GM21367 (cell line): ENCODE results near the gene SPATA6.
"Not testable (repeated sequence)": the region's sequence is repeated elsewhere in the genome, so short reads cannot be mapped to it uniquely, and the experiment has no call there.

Source experiments
- ATAC-seq: cut with Tn5 transposase; IDR thresholded peaks from one replicate; pipeline ENCODE4 v1.9.1; 2021; ENCODE audit not compliant: unreplicated experiment

SPATA6 gene

GRCh38 chr1:48371598-48371997 is 100.4 kb downstream of the SPATA6 start:
- ATAC-seq, result no peak

- ATAC-seq, result no peak
These were observed 109.1 kb downstream of the SPATA6 start for GRCh38 chr1:48362901-48363300.

GRCh38 chr1:48356901-48357300 is 115.1 kb downstream of the SPATA6 start:
- ATAC-seq, result no peak

GRCh38 chr1:48344373-48344772 is 127.6 kb downstream of the SPATA6 start:
- ATAC-seq, result no peak

DNA sequence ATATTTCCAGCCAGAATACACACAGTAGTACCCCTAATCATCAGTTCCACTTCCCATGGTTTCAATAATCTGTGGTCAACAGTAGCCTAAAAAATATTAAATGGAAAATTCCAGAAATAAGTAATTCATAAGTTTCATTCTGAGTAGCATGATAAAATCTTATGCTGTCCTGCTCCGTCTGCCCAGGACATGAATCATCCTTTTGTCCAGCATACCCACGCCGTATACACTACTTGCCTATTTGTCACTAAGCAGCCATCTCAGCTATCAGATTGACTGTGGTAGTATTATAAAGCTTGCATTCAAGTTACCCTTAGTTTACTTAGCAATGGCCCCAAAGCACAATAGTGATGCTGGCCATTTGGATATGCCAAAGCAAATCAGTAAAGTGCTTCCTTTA is 130.8 kb downstream of the SPATA6 start:
- ATAC-seq, result no peak

DNA sequence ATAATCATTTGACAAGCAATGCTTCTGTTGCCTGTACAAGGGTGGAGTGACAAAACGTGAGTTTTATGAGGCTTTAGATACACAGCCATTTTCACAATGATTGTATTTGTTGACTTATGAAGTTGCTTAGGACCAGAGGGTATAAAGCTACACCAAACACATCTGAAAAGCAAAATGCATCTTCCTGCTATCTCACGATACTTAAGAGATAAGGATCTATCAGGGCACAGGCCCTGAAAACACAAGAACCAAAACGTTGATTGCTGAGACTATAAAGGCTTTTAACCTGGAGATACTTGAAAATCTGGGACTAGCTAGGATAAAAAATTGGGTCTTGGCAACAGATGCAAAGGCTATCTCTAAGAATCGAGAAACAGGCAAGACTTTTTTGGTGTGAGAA is 133.7 kb downstream of the SPATA6 start:
- ATAC-seq, result no peak

DNA sequence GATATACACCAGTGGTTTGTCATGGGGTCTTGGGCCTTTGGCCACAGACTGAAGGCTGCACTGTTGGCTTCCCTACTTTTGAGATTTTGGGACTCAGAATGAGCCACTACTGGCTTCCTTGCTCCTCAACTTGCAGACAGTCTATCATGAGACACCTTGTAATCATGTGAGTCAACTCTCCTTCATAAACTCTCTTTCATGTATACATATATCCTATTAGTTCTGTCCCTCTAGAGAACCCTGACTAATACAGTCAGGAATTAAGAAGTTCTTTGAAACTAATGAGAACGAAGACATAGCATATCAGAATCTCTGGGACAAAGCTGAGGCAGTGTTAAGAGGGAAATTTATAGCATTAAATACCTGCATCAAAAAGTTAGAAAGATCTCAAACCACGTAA is 138.7 kb downstream of the SPATA6 start:
- no peak for ATAC-seq

DNA sequence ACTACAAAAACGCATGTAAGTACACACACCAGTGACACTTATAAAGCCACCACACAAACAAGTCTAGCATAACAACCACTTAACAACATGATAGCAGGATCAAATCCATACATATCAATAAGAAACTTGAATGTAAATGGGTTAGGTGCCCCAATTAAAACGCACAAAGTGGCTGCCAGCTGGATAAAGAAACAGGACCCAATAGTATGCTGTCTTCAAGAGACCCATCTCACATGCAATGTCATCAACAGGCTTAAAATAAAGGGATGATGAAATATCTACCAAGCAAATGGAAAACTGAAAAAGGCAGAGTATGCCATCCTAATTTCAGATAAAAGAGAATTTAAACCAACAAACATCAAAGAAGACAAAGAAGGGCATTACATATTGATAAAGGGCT is 139.9 kb downstream of the SPATA6 start:
- no peak for ATAC-seq

DNA sequence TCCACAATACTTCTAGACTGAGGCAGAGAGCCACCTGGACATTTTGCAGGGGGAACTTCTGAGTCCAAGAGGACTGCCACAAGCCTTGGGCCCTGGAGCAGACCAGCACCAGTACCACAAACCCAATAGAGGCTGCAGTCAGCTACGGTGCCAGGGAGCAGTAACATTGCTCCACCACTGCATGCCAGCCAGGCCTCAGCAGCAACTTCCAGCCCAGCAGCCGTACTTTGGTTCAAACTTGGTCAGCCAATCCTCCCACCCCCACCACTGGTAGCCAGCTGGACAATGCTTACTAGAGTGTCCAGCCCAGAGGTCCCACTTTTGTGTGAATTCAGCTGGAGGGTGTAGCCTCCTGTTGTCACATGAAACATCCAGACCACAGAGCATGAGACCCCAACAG is 142.1 kb downstream of the SPATA6 start:
- no peak for ATAC-seq

DNA sequence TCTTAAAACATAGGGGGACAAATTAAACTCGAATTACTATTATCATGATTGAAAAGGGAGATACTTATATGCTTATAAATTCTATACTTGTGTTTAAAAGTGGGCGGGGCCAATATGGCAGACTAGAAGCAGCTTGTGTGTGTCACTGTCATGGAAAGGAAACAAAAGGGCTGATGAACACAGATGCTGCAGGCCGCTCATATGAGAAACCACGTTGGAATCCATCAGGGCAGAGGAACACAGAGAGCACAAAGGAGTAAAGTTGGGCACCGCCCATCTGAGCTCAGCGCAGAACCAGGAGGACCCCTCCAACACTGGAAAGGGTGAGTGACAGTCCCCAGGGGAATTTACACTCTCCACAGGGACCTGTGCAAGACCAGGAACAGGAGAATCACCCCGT is 142.5 kb downstream of the SPATA6 start:
- ATAC-seq, result no peak

GRCh38 chr1:48311829-48312228 is 160.2 kb downstream of the SPATA6 start:
- ATAC-seq, result not testable (repeated sequence)

GRCh38 chr1:48309564-48310082 is 162.4 kb downstream of the SPATA6 start:
- no peak for ATAC-seq

DNA sequence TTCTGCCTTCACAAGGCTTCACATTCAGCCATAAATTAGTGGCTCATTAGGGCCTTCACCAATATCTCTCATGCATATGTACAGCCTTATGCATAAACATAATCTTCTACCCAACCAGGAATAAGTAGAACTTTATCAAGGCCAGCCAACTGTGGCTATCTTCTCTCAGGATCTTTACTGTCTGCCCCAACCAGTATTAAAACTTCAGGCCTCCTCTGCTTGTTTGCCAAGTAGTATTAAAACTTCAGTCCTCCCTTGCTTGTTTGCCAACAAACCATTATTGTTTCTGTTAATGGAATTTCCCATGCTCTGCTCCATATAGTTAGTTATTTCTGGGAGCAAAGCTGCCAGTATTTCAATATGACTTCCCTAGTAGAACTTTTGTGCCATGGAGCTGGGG is 169.4 kb downstream of the SPATA6 start:
- ATAC-seq, result no peak

DNA sequence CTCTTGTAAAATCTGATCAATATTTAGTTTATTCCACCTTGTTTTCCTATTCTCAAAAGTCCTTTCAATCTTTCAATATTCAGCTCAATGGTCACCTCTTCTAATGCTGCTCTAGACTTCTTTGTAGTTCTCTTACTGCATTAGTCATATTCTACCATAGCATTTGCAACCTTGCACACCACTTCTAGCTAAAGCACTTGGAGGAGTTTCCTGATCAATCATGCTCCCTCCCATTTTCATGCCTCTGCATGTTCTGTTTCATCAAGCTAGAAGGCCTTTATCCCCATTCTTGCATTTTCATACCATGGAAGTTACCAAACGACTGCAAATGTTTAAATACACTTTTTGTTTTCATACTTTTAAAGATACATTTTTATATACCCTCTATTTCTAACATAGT is 177.3 kb downstream of the SPATA6 start:
- ATAC-seq, result no peak

DNA sequence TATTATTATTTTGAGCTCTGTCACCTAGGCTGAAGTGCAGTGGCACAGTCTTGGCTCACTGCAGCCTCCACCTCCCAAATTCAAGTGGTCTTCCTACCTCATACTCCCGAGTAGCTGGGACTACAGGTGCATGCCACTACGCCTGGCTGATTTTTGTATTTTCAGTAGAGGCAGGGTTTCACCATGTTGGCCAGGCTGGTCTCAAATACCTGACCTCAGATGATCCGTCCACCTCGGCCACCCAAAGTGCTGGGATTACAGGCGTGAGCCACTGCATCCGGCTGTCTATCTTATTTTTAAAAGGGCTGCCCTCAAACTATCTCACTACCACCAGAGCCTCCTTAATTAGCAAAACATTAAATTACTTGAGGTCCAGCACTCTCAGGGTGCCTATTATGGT is 177.9 kb downstream of the SPATA6 start:
- ATAC-seq, result not testable (repeated sequence)

- ATAC-seq, result no peak
These were observed 179.3 kb downstream of the SPATA6 start for GRCh38 chr1:48292706-48293105.

- ATAC-seq, result no peak
These were observed 180.6 kb downstream of the SPATA6 start for GRCh38 chr1:48291421-48291820.

DNA sequence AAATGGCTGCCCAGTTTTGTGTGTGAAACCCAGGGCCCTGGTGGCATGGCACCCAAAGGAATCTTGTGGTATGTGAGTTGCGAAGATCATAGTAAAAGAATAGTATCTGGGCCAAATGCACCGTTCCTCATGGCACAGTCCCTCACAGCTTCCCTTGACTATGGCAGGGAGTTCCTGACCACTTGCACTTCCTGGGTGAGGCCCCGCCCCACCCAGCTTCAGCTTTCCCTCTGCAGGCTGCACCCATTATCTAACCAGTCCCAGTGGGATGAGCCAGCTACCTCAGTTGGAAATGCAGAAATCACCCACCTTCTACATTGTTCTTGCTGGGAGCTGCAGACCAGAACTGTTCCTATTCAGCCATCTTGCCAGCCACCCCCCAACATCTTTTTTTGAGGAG is 186.5 kb downstream of the SPATA6 start:
- no peak for ATAC-seq

GRCh38 chr1:48284696-48285420 is 187.1 kb downstream of the SPATA6 start:
- ATAC-seq, result not testable (repeated sequence)

- ATAC-seq, result not testable (repeated sequence)
These were observed 189.7 kb downstream of the SPATA6 start for GRCh38 chr1:48282329-48282728.

GRCh38 chr1:48277437-48277836 is 194.6 kb downstream of the SPATA6 start:
- not testable (repeated sequence) for ATAC-seq

DNA sequence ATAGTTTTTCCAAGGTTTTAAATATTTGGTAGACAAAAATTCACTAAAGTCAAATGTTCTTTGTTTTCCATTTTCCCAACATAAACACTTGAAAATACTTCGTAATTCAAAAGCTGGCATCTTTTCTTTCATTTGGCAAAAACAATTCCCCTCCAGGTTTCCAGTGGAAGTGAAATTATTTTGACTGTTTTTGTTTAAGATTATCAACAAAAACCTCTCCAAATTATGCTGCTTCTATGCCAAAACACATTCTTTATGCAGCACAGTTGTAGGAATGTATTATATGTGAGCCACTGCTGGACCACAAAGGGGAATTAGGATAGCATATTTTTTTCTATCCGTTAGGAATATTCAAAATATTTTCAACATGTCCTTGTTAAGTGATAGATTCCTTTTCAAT is 205.4 kb downstream of the SPATA6 start:
- no peak for ATAC-seq

DNA sequence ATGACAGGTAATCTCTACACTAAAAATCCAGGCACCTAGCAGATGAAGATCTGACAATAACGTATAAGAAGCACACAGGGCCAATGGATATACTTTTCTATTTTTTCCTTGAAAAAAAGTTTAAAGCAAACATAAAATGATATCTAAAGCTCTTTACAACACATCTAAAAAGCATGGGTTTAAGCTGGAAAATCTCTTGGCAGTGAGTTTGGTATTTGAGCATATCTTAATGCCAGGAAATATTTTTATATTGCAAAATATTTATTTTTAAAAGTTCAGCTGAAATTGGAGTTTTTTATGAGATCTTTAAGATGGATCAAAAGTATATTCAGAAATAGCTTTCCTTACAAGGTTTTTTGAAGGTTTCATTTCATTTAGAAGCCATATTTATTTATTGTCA is 209.0 kb downstream of the SPATA6 start:
- ATAC-seq, result no peak
